RWPE2 (cell line): Measurements from ENCODE around the gene MC1R.

ENCODE experiments used
- ATAC-seq: fragments of 200-7000 bp; cut with Tn5 transposase; 3 replicates; pipeline ENCODE4 v1.9.1; 2021; ENCODE audit warnings: low read depth
- DNase-seq: peaks from one replicate; pipeline ENCODE4 v3.0.0-alpha.2; 2020; ENCODE audit warnings: low spot score
- H3K27ac ChIP-seq: fragments of 450-650 bp; 2 replicates; pipeline ENCODE4 v1.5.1; 2017; ENCODE audit warnings: mild to moderate bottlenecking; ENCODE audit not compliant: poor library complexity, severe bottlenecking
- H3K27me3 ChIP-seq: fragments of 250-450 bp; sonication (Bioruptor Pico); 2 replicates; pipeline ENCODE4 v1.5.1; 2021; ENCODE audit warnings: mild to moderate bottlenecking, moderate library complexity; ENCODE audit not compliant: insufficient read depth, poor library complexity, severe bottlenecking
- H3K36me3 ChIP-seq: fragments of 250-450 bp; sonication (Bioruptor Pico); 2 replicates; pipeline ENCODE4 v1.5.1; 2020; ENCODE audit warnings: low read depth, mild to moderate bottlenecking, moderate library complexity
- H3K4me1 ChIP-seq: fragments of 250-450 bp; sonication (Bioruptor Pico); 2 replicates; pipeline ENCODE4 v1.5.1; 2021; ENCODE audit warnings: mild to moderate bottlenecking, moderate library complexity; ENCODE audit not compliant: insufficient read depth, poor library complexity, severe bottlenecking
- H3K4me3 ChIP-seq: fragments of 250-450 bp; sonication (Bioruptor Pico); 2 replicates; pipeline ENCODE4 v1.5.1; 2021; ENCODE audit warnings: mild to moderate bottlenecking, moderate library complexity; ENCODE audit not compliant: severe bottlenecking
- H3K9me3 ChIP-seq: fragments of 250-450 bp; sonication (Bioruptor Pico); 2 replicates; pipeline ENCODE4 v1.5.1; 2021; ENCODE audit warnings: mild to moderate bottlenecking, moderate library complexity; ENCODE audit not compliant: severe bottlenecking
- CTCF ChIP-seq: fragments of 450-650 bp; IDR thresholded peaks from one replicate; pipeline ENCODE4 v1.5.1; 2017; ENCODE audit warnings: mild to moderate bottlenecking, moderate library complexity; ENCODE audit not compliant: poor library complexity, severe bottlenecking

The MC1R gene

GRCh38 chr16:89900885-89901284, 17.8 kb upstream of the MC1R start:
- TF ChIP-seq CTCF = no peak
- ATAC-seq = no peak
- Histone ChIP-seq H3K4me3 (no peak overlapping the region), H3K27ac (no peak overlapping the region), H3K4me1 (no peaks in the 10 kb centered on the region), H3K9me3 (no peaks in the 10 kb centered on the region), H3K27me3 (no peaks in the 10 kb centered on the region), H3K36me3 (peaks cover 75% of the 10 kb centered on the region)
- DNase-seq = no peak

GRCh38 chr16:89902980-89903379, 15.7 kb upstream of the MC1R start:
- no peak overlapping the region for H3K4me3 ChIP-seq

GRCh38 chr16:89903908-89904515, 14.7 kb upstream of the MC1R start:
- peak overlapping the region; percentile 12 for H3K27ac ChIP-seq
- no peaks in the 10 kb centered on the region for H3K4me1 ChIP-seq
- H3K36me3 ChIP-seq = peaks cover 66% of the 10 kb centered on the region
- DNase-seq (no peak), ATAC-seq (peak; percentile 6; the same call in 2 of the 3 replicates)
- TF ChIP-seq CTCF = no peak
- no peak overlapping the region for H3K4me3 ChIP-seq
- no peaks in the 10 kb centered on the region for H3K9me3 ChIP-seq
- H3K27me3 ChIP-seq = no peaks in the 10 kb centered on the region

More at GRCh38 chr16:89902980-89903379, 15.7 kb upstream of the MC1R start:
- H3K9me3 ChIP-seq = no peaks in the 10 kb centered on the region
- H3K4me1 ChIP-seq = no peaks in the 10 kb centered on the region
- no peak overlapping the region for H3K27ac ChIP-seq
- no peaks in the 10 kb centered on the region for H3K27me3 ChIP-seq
- ATAC-seq (no peak), DNase-seq (no peak)
- TF ChIP-seq CTCF = no peak
- H3K36me3 ChIP-seq = peaks cover 70% of the 10 kb centered on the region

- H3K4me3 ChIP-seq = no peak overlapping the region
- peak overlapping the region; percentile 12 for H3K27ac ChIP-seq
- no peaks in the 10 kb centered on the region for H3K4me1 ChIP-seq
- TF ChIP-seq CTCF = no peak
- peaks cover 62% of the 10 kb centered on the region for H3K36me3 ChIP-seq
- H3K27me3 ChIP-seq = no peaks in the 10 kb centered on the region
- ATAC-seq (peak; percentile 73), DNase-seq (peak; percentile 75)
- no peaks in the 10 kb centered on the region for H3K9me3 ChIP-seq
Observed at GRCh38 chr16:89904606-89905510, 13.8 kb upstream of the MC1R start.
